ENCODE results near the gene BBX.

BBX gene

GRCh38 chr3:107629566-107629965 lies 106.8 kb downstream of the BBX start:
- no peaks in the 10 kb centered on the region for H3K36me3 ChIP-seq (ENCODE audit: control insufficient read depth, insufficient read depth, low read length)
- no peak overlapping the region for H3K4me3 ChIP-seq (ENCODE audit: extremely low read depth, insufficient read depth, low read length, poor library complexity, severe bottlenecking)
- no peaks in the 10 kb centered on the region for H3K9me3 ChIP-seq (ENCODE audit: control insufficient read depth, low read length)
- no peaks in the 10 kb centered on the region for H3K4me1 ChIP-seq (ENCODE audit: control insufficient read depth, insufficient read depth, low read length, poor library complexity, severe bottlenecking)
- H3K27ac ChIP-seq (ENCODE audit: low read depth, low read length, severe bottlenecking) = no peak overlapping the region
- WGBS, 2 experiments (ENCODE audit: insufficient coverage in 2 of 2) = no CpG with 5 or more reads among the region's 4 CpGs

- Histone ChIP-seq H3K4me1 (ENCODE audit: control insufficient read depth, insufficient read depth, low read length, poor library complexity, severe bottlenecking) (no peaks in the 10 kb centered on the region), H3K9me3 (ENCODE audit: control insufficient read depth, low read length) (no peaks in the 10 kb centered on the region), H3K4me3 (ENCODE audit: extremely low read depth, insufficient read depth, low read length, poor library complexity, severe bottlenecking) (no peak overlapping the region), H3K36me3 (ENCODE audit: control insufficient read depth, insufficient read depth, low read length) (no peaks in the 10 kb centered on the region), H3K27ac (ENCODE audit: low read depth, low read length, severe bottlenecking) (no peak overlapping the region)
Observed at GRCh38 chr3:107630779-107631178, 108.0 kb downstream of the BBX start.

GRCh38 chr3:107632576-107632975 lies 109.8 kb downstream of the BBX start:
- H3K36me3 ChIP-seq (ENCODE audit: control insufficient read depth, insufficient read depth, low read length) = peaks cover 3% of the 10 kb centered on the region
- 100% methylated on average over 1 of the region's 2 CpGs; no CpG with 5 or more reads in 1 of the 2 experiments for WGBS, 2 experiments (ENCODE audit: insufficient coverage in 2 of 2)
- H3K9me3 ChIP-seq (ENCODE audit: control insufficient read depth, low read length) = no peaks in the 10 kb centered on the region
- H3K27ac ChIP-seq (ENCODE audit: low read depth, low read length, severe bottlenecking) = no peak overlapping the region
- no peak overlapping the region for H3K4me3 ChIP-seq (ENCODE audit: extremely low read depth, insufficient read depth, low read length, poor library complexity, severe bottlenecking)
- H3K4me1 ChIP-seq (ENCODE audit: control insufficient read depth, insufficient read depth, low read length, poor library complexity, severe bottlenecking) = no peaks in the 10 kb centered on the region

GRCh38 chr3:107633327-107634098 lies 110.8 kb downstream of the BBX start:
- Histone ChIP-seq H3K27ac (ENCODE audit: low read depth, low read length, severe bottlenecking) (no peak overlapping the region), H3K4me1 (ENCODE audit: control insufficient read depth, insufficient read depth, low read length, poor library complexity, severe bottlenecking) (no peaks in the 10 kb centered on the region), H3K4me3 (ENCODE audit: extremely low read depth, insufficient read depth, low read length, poor library complexity, severe bottlenecking) (no peak overlapping the region), H3K9me3 (ENCODE audit: control insufficient read depth, low read length) (no peaks in the 10 kb centered on the region), H3K36me3 (ENCODE audit: control insufficient read depth, insufficient read depth, low read length) (peaks cover 3% of the 10 kb centered on the region)
- 92 to 100% methylated on average over 1 to 2 of the region's 3 CpGs for WGBS, 2 experiments (ENCODE audit: insufficient coverage in 2 of 2)

GRCh38 chr3:107634099-107634489 lies 111.3 kb downstream of the BBX start:
- WGBS, 2 experiments (ENCODE audit: insufficient coverage in 2 of 2) = no CpG with 5 or more reads among the region's 3 CpGs
- peaks cover 3% of the 10 kb centered on the region for H3K36me3 ChIP-seq (ENCODE audit: control insufficient read depth, insufficient read depth, low read length)

GRCh38 chr3:107637416-107638183 lies 114.8 kb downstream of the BBX start:
- H3K9me3 ChIP-seq (ENCODE audit: control insufficient read depth, low read length) = no peaks in the 10 kb centered on the region
- no peaks in the 10 kb centered on the region for H3K4me1 ChIP-seq (ENCODE audit: control insufficient read depth, insufficient read depth, low read length, poor library complexity, severe bottlenecking)
- no peak overlapping the region for H3K4me3 ChIP-seq (ENCODE audit: extremely low read depth, insufficient read depth, low read length, poor library complexity, severe bottlenecking)
- H3K36me3 ChIP-seq (ENCODE audit: control insufficient read depth, insufficient read depth, low read length) = peaks cover 3% of the 10 kb centered on the region
- no peak overlapping the region for H3K27ac ChIP-seq (ENCODE audit: low read depth, low read length, severe bottlenecking)
- WGBS, 2 experiments (ENCODE audit: insufficient coverage in 2 of 2) = 75 to 100% methylated on average over 2 to 4 of the region's 5 CpGs

More at GRCh38 chr3:107634099-107634489, 111.3 kb downstream of the BBX start:
- H3K4me3 ChIP-seq (ENCODE audit: extremely low read depth, insufficient read depth, low read length, poor library complexity, severe bottlenecking) = no peak overlapping the region
- H3K4me1 ChIP-seq (ENCODE audit: control insufficient read depth, insufficient read depth, low read length, poor library complexity, severe bottlenecking) = no peaks in the 10 kb centered on the region
- H3K9me3 ChIP-seq (ENCODE audit: control insufficient read depth, low read length) = no peaks in the 10 kb centered on the region
- H3K27ac ChIP-seq (ENCODE audit: low read depth, low read length, severe bottlenecking) = no peak overlapping the region

GRCh38 chr3:107641572-107642307 lies 119.0 kb downstream of the BBX start:
- H3K27ac ChIP-seq (ENCODE audit: low read depth, low read length, severe bottlenecking) = no peak overlapping the region
- H3K4me3 ChIP-seq (ENCODE audit: extremely low read depth, insufficient read depth, low read length, poor library complexity, severe bottlenecking) = no peak overlapping the region
- WGBS, 2 experiments (ENCODE audit: insufficient coverage in 2 of 2) = no CpG with 5 or more reads among the region's 2 CpGs

GRCh38 chr3:107643038-107643883 lies 120.5 kb downstream of the BBX start:
- Histone ChIP-seq H3K36me3 (ENCODE audit: control insufficient read depth, insufficient read depth, low read length) (peaks cover 8% of the 10 kb centered on the region), H3K4me1 (ENCODE audit: control insufficient read depth, insufficient read depth, low read length, poor library complexity, severe bottlenecking) (no peaks in the 10 kb centered on the region), H3K9me3 (ENCODE audit: control insufficient read depth, low read length) (no peaks in the 10 kb centered on the region), H3K27ac (ENCODE audit: low read depth, low read length, severe bottlenecking) (no peak overlapping the region), H3K4me3 (ENCODE audit: extremely low read depth, insufficient read depth, low read length, poor library complexity, severe bottlenecking) (no peak overlapping the region)
- WGBS, 2 experiments (ENCODE audit: insufficient coverage in 2 of 2) = 65 to 77% methylated on average over 4 to 5 of the region's 6 CpGs

More at GRCh38 chr3:107641572-107642307, 119.0 kb downstream of the BBX start:
- no peaks in the 10 kb centered on the region for H3K4me1 ChIP-seq (ENCODE audit: control insufficient read depth, insufficient read depth, low read length, poor library complexity, severe bottlenecking)
- peaks cover 4% of the 10 kb centered on the region for H3K36me3 ChIP-seq (ENCODE audit: control insufficient read depth, insufficient read depth, low read length)
- no peaks in the 10 kb centered on the region for H3K9me3 ChIP-seq (ENCODE audit: control insufficient read depth, low read length)

- H3K4me3 ChIP-seq (ENCODE audit: extremely low read depth, insufficient read depth, low read length, poor library complexity, severe bottlenecking) = no peak overlapping the region
- no peaks in the 10 kb centered on the region for H3K9me3 ChIP-seq (ENCODE audit: control insufficient read depth, low read length)
- no peak overlapping the region for H3K27ac ChIP-seq (ENCODE audit: low read depth, low read length, severe bottlenecking)
- H3K36me3 ChIP-seq (ENCODE audit: control insufficient read depth, insufficient read depth, low read length) = peaks cover 14% of the 10 kb centered on the region
- WGBS, 2 experiments (ENCODE audit: insufficient coverage in 2 of 2) = 94% methylated on average over 2 of the region's 3 CpGs; no CpG with 5 or more reads in 1 of the 2 experiments
- H3K4me1 ChIP-seq (ENCODE audit: control insufficient read depth, insufficient read depth, low read length, poor library complexity, severe bottlenecking) = no peaks in the 10 kb centered on the region
Observed at GRCh38 chr3:107644631-107645030, 121.9 kb downstream of the BBX start.

- Histone ChIP-seq H3K36me3 (ENCODE audit: control insufficient read depth, insufficient read depth, low read length) (peaks cover 11% of the 10 kb centered on the region), H3K4me1 (ENCODE audit: control insufficient read depth, insufficient read depth, low read length, poor library complexity, severe bottlenecking) (no peaks in the 10 kb centered on the region), H3K9me3 (ENCODE audit: control insufficient read depth, low read length) (no peaks in the 10 kb centered on the region), H3K4me3 (ENCODE audit: extremely low read depth, insufficient read depth, low read length, poor library complexity, severe bottlenecking) (no peak overlapping the region), H3K27ac (ENCODE audit: low read depth, low read length, severe bottlenecking) (no peak overlapping the region)
- WGBS, 2 experiments (ENCODE audit: insufficient coverage in 2 of 2) = 90 to 100% methylated on average over 2 of the region's 3 CpGs
Observed at GRCh38 chr3:107650788-107651187, 128.0 kb downstream of the BBX start.
